HAP-1 (cell line): Measurements from ENCODE around the gene ELL.
"Not testable (repeated sequence)": the region's sequence is repeated elsewhere in the genome, so short reads cannot be mapped to it uniquely, and the experiment has no call there.

Experiments
- DNase-seq, 2 experiments: peaks; one replicate each; pipeline ENCODE4 v3.0.0-alpha.2; 2016 to 2020; ENCODE audit warnings: low spot score in 2 of 2
- H3K27me3 ChIP-seq: fragments of 250-450 bp; sonication (Bioruptor Pico); 2 replicates; pipeline ENCODE4 v1.5.1; 2020; ENCODE audit warnings: low read depth, mild to moderate bottlenecking, moderate library complexity
- H3K36me3 ChIP-seq: fragments of 250-450 bp; sonication (Bioruptor Pico); replicated peaks from 2 replicates; pipeline ENCODE4 v1.5.1; 2020; ENCODE audit warnings: mild to moderate bottlenecking
- H3K4me1 ChIP-seq: fragments of 250-450 bp; sonication (Bioruptor Pico); 2 replicates; pipeline ENCODE4 v1.5.1; 2020; ENCODE audit warnings: mild to moderate bottlenecking
- H3K4me3 ChIP-seq: fragments of 250-450 bp; sonication (Bioruptor Pico); 2 replicates; pipeline ENCODE4 v1.5.1; 2020; ENCODE audit warnings: mild to moderate bottlenecking, moderate library complexity
- H3K9me3 ChIP-seq: fragments of 250-450 bp; sonication (Bioruptor Pico); 2 replicates; pipeline ENCODE4 v1.5.1; 2020; ENCODE audit warnings: mild to moderate bottlenecking, moderate library complexity
- in situ Hi-C: fragments of 300-500 bp; cut with MboI; formaldehyde crosslinking; loops from 3 replicates; pipeline ENCODE4 v1.14.3; 2020; ENCODE audit warnings: low sequenced_read_pairs, inconsistent platforms, mixed read lengths

ELL gene

GRCh38 chr19:18418483-18419194 lies 103.2 kb downstream of the ELL start:
- Histone ChIP-seq H3K36me3 (no peaks in the 10 kb centered on the region), H3K27me3 (no peaks in the 10 kb centered on the region), H3K4me3 (peak overlapping the region; percentile 60), H3K9me3 (no peaks in the 10 kb centered on the region), H3K4me1 (peaks cover 23% of the 10 kb centered on the region)
- DNase-seq, result peak in 1 of 2 experiments; percentile 25
- in situ Hi-C loops, result no loop called here

DNA sequence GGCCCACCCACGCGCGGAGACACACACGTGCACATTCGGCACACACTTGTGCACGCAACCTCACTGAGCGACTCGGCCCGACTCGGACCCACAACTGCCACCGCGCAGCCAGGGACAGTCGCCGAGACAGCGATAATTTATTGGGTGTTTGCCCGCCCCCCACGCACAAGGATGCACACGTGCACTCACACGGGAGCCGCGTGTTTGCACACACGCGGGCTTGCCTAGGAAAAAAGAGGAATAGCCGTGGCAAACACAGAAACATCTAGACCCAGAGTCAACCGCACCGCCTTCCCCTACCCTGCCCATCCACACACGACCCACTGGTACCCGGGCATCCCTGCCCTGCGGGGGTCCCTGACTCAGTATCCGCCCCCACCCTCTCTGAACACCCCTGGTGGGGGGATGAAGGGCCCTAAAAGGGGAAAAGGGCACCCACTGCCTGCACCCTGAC lies 103.8 kb downstream of the ELL start:
- no peaks in the 10 kb centered on the region for H3K9me3 ChIP-seq
- peaks cover 23% of the 10 kb centered on the region for H3K4me1 ChIP-seq
- H3K36me3 ChIP-seq, result no peaks in the 10 kb centered on the region
- no peaks in the 10 kb centered on the region for H3K27me3 ChIP-seq
- in situ Hi-C loops, result no loop called here
- DNase-seq, result no peak
- peak overlapping the region; percentile 32 for H3K4me3 ChIP-seq

GRCh38 chr19:18417250-18418028 lies 104.4 kb downstream of the ELL start:
- H3K27me3 ChIP-seq, result no peaks in the 10 kb centered on the region
- no peaks in the 10 kb centered on the region for H3K36me3 ChIP-seq
- in situ Hi-C loops, result no loop called here
- H3K9me3 ChIP-seq, result no peaks in the 10 kb centered on the region
- peak overlapping the region; percentile 32 for H3K4me3 ChIP-seq
- peaks cover 23% of the 10 kb centered on the region for H3K4me1 ChIP-seq
- DNase-seq, result peak; percentile 82 to 92

DNA sequence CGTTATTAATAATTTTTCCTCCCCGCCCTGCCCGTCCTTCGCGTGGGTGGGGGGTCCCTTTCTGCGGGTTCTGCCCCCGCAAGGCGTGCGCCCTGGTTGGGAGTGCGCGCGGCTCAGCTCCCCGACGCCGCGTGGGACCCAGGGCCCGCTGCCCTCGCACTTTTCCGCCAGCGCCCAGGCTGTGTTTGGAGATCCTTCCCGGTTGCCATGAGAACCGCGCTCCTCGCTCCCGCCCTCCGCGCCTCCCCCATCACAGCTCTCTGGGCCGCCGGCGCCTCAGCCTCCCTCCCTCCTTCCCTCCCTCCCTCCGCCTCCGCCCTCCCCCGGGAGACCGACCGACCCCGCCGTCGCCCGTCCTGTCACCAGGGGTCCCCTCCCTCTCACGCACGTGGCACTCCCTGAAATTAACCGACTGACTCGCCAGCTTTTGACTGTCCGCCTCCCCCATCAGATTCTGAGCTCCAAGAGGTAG lies 105.1 kb downstream of the ELL start:
- peak; percentile 86 to 96 for DNase-seq
- H3K9me3 ChIP-seq, result no peaks in the 10 kb centered on the region
- H3K4me1 ChIP-seq, result peaks cover 23% of the 10 kb centered on the region
- H3K4me3 ChIP-seq, result peak overlapping the region; percentile 32
- no peaks in the 10 kb centered on the region for H3K36me3 ChIP-seq
- H3K27me3 ChIP-seq, result no peaks in the 10 kb centered on the region
- in situ Hi-C loops, result no loop called here

GRCh38 chr19:18415178-18415867 lies 106.5 kb downstream of the ELL start:
- no peaks in the 10 kb centered on the region for H3K27me3 ChIP-seq
- no peak for DNase-seq
- peaks cover 23% of the 10 kb centered on the region for H3K4me1 ChIP-seq
- H3K36me3 ChIP-seq, result no peaks in the 10 kb centered on the region
- no peak overlapping the region for H3K4me3 ChIP-seq
- no peaks in the 10 kb centered on the region for H3K9me3 ChIP-seq
- in situ Hi-C loops, result no loop called here

- Histone ChIP-seq H3K4me3 (no peak overlapping the region), H3K27me3 (no peaks in the 10 kb centered on the region), H3K9me3 (no peaks in the 10 kb centered on the region), H3K4me1 (peaks cover 21% of the 10 kb centered on the region), H3K36me3 (no peaks in the 10 kb centered on the region)
- in situ Hi-C loops, result no loop called here
- no peak for DNase-seq
These were observed 107.2 kb downstream of the ELL start for GRCh38 chr19:18414504-18415177.

GRCh38 chr19:18412610-18413239 lies 109.1 kb downstream of the ELL start:
- no peaks in the 10 kb centered on the region for H3K27me3 ChIP-seq
- H3K4me1 ChIP-seq, result peaks cover 13% of the 10 kb centered on the region
- no peaks in the 10 kb centered on the region for H3K9me3 ChIP-seq
- no peaks in the 10 kb centered on the region for H3K36me3 ChIP-seq
- no peak for DNase-seq
- in situ Hi-C loops, result no loop called here
- H3K4me3 ChIP-seq, result no peak overlapping the region

DNA sequence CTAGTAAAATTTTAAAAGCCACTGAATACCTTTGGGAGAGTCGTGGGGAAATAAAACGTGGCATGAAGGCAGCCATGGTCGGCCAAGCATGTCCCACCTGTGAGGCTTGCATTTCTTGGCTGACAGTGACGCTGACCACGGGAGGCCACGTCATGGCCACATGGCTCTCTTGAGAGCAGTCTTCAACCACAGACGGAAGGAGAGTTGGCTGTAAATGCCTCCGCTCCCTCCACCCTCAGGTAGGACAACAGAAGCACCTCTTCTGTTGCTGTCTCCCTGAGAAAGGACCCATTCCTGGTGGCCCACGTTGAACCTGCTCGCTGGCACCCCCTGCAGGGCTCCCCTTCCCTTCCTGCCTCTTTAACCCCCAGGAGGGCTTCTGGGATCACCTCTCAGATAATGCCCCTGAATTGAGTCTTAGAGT lies 113.8 kb downstream of the ELL start:
- peak in 1 of 2 experiments; percentile 75 for DNase-seq
- Histone ChIP-seq H3K4me1 (no peaks in the 10 kb centered on the region), H3K27me3 (no peaks in the 10 kb centered on the region), H3K36me3 (no peaks in the 10 kb centered on the region), H3K9me3 (no peaks in the 10 kb centered on the region), H3K4me3 (no peak overlapping the region)
- in situ Hi-C loops, result loop anchor here (5.0 kb wide), 1 partner anchor 56 kb away; no protein-coding TSS in a partner anchor

GRCh38 chr19:18406749-18407148 lies 115.1 kb downstream of the ELL start:
- Histone ChIP-seq H3K4me1 (no peaks in the 10 kb centered on the region), H3K4me3 (no peak overlapping the region), H3K36me3 (no peaks in the 10 kb centered on the region), H3K27me3 (no peaks in the 10 kb centered on the region), H3K9me3 (no peaks in the 10 kb centered on the region)
- in situ Hi-C loops, result loop anchor here (5.0 kb wide), 1 partner anchor 54 kb away; no protein-coding TSS in a partner anchor
- DNase-seq, result no peak

GRCh38 chr19:18405754-18406153 lies 116.1 kb downstream of the ELL start:
- H3K36me3 ChIP-seq, H3K27me3 ChIP-seq, DNase-seq, H3K4me3 ChIP-seq, H3K4me1 ChIP-seq, H3K9me3 ChIP-seq: not testable (repeated sequence)
- in situ Hi-C loops, result loop anchor here (5.0 kb wide), 1 partner anchor 53 kb away; no protein-coding TSS in a partner anchor

- H3K9me3 ChIP-seq, H3K27me3 ChIP-seq, in situ Hi-C loops, H3K4me3 ChIP-seq, H3K4me1 ChIP-seq, DNase-seq, H3K36me3 ChIP-seq: not testable (repeated sequence)
These were observed 119.2 kb downstream of the ELL start for GRCh38 chr19:18402455-18403248.

GRCh38 chr19:18401580-18402112 lies 120.2 kb downstream of the ELL start:
- DNase-seq, result peak; percentile 55 to 73
- H3K36me3 ChIP-seq, result no peaks in the 10 kb centered on the region

More at GRCh38 chr19:18401580-18402112, 120.2 kb downstream of the ELL start:
- Histone ChIP-seq H3K27me3 (no peaks in the 10 kb centered on the region; the same call in none of the 2 replicates), H3K4me3 (no peak overlapping the region), H3K9me3 (no peaks in the 10 kb centered on the region), H3K4me1 (0 out of 2 replicates have a peak, but pooled peaks cover 6% of the 10 kb centered on the region)
- in situ Hi-C loops, result no loop called here
